GM20431 (cell line): ENCODE measurements around the gene CD99.
"Not testable (repeated sequence)": the region's sequence is repeated elsewhere in the genome, so short reads cannot be mapped to it uniquely, and the experiment has no call there.

ENCODE experiments used
- in situ Hi-C: fragments of 300-500 bp; cut with MseI, MboI; formaldehyde crosslinking; loops from one replicate; pipeline ENCODE4 v1.15.0; 2020; ENCODE audit warnings: low sequenced_read_pairs; ENCODE audit not compliant: unreplicated experiment

The CD99 gene

GRCh38 chrX:2765549-2765830 lies 74.4 kb downstream of the CD99 start:
- in situ Hi-C loops = no loop called here

GRCh38 chrX:2766906-2767305 lies 75.8 kb downstream of the CD99 start:
- in situ Hi-C loops = no loop called here

GRCh38 chrX:2767631-2768455 lies 76.7 kb downstream of the CD99 start:
- in situ Hi-C loops = no loop called here

DNA sequence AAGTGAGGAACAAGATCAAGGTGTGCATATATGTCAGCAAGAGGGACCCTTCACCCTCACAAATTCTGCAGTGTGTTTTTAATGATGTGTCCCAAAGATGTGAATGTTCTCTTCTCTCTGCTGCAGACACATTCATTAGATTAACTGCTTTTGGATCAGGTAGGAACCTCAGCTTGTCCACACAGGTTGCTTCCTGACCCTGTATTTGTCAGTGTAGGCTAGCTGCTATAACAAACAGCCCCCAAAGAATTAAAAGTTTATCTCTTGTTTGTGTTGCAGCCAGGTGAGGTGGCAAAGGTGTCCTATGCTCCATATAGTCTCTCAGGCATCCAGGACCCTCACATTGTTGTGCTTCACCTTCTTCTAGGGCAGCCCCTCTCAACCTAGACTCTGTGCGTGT lies 78.5 kb downstream of the CD99 start:
- in situ Hi-C loops = no loop called here

GRCh38 chrX:2773166-2774055 lies 82.3 kb downstream of the CD99 start:
- in situ Hi-C loops = not testable (repeated sequence)

- in situ Hi-C loops = no loop called here
These were observed 83.0 kb downstream of the CD99 start for GRCh38 chrX:2774057-2774456.

DNA sequence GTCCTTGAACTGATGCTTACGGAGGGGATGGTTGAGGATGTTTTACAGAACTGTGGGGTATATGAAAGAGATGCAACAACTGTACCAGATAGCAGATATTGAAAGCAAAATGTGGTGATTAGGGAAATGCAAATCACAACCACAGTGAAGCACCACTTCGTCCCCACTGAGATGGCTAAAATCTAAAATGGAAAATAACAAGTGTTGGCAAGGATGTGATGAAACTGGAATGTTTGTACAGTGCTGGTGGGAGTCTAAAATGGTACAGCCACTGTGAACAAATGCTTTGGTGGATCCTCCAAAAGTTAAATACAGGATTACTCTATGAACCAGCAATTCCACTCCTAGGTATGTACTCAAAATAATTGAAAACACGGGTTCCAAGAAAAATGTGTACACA lies 83.7 kb downstream of the CD99 start:
- in situ Hi-C loops = no loop called here

DNA sequence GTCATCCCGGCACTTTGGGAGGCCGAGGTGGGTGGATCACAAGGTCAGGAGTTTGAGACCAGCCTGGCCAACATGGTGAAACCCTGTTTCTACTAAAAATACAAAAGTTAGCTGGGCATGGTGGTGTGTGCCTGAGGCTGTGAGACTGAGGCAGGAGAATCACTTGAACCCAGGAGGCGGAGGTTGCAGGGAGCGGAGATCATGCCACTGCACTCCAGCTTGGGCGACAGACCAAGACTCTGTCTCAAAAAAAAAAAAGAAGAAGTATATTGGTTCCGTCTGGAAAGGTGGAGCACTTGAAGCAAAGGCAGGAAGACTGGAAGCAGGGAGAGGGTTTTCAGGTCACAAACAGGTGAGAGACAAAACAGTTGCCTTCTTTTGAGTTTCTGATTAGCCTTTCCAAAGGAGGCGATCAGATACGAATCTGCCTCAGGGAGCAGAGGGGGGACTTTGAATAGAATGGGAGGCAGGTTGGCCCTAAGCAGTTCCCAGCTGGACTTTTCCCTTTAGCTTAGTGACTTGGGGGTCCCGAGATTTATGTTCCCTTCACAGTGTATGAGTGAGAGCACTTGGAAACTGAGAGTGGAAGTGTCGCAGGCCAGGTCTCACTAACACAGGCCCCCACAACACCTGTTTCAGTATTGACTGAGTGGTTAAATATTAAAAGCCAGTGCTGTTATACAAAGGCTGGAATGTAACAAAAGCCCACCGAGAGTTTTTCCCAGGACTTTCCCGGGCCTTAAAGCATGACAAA lies 89.6 kb downstream of the CD99 start:
- in situ Hi-C loops = not testable (repeated sequence)

DNA sequence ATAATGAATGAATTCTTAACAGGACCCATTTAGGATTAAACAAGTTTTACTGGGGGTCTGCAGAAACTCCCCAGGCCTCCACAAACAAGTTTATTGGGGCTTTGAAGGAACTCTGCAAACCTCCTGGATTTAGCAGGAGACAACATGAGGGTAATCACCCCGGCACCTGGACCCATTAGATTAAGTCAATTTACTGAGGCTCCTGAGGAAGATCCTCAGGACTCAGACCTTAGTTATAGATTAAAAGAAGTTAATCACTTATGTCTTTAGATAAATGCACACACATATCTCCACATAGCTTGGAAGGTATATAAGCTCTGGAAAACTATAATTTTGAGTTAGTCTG lies 90.1 kb downstream of the CD99 start:
- in situ Hi-C loops = no loop called here

DNA sequence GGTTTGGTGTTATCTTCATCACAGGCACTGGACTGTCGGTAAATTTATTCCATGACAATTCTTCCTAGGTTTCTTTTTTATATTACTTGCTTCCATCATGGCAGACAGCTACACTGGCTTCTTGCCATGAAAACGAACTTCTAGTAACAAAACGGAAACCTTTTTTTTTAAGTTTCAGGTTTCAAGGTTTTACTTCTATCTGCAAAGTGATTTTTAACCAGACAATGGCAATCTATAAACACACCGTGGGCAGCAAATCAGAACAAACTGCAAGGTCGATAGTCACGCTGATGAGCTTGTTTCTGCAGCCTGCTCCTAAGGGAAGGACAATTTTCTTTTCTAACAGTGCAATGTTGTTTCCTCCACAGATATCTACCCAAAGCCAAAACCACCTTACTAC lies 90.6 kb downstream of the CD99 start:
- in situ Hi-C loops = no loop called here

GRCh38 chrX:2782171-2782570 lies 91.1 kb downstream of the CD99 start:
- in situ Hi-C loops = no loop called here

GRCh38 chrX:2782778-2783177 lies 91.7 kb downstream of the CD99 start:
- in situ Hi-C loops = no loop called here

DNA sequence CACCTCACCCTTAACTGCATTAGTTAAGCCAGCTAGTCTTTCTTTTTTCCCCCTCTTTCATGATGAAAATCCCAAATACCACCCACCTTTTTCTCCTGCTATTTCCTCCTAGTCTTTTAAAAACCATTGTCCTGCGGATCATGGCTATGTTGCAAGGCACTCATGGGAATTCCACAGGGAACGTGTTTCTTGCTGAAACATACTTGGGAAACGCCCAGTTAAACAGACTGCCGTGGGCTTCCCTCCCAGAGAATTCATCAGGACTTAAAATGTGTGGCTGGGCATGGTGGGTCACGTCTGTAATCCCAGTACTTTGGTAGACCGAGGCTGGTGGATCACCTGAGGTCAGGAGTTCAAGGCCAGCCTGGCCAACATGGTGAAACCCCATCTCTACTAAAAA lies 92.9 kb downstream of the CD99 start:
- in situ Hi-C loops = no loop called here

GRCh38 chrX:2785538-2785937 lies 94.4 kb downstream of the CD99 start:
- in situ Hi-C loops = no loop called here

- in situ Hi-C loops = no loop called here
These were observed 97.9 kb downstream of the CD99 start for GRCh38 chrX:2788980-2789379.

DNA sequence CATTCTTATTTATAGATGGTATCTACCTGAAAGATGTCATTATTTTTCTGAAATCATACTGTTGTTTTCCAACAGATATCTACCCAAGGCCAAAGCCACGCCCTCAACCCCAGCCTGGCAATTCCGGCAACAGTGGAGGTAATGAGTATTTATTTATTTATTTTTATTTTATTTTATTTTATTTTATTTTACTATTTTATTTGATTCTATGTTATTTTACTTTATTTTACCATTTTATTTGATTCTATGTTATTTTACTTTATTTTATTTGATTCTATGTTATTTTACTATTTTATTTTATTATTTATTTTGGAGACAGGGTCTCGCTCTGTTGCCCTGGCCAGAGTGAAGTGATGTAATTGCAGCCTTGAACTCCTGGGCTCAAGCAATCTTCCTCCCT lies 98.5 kb downstream of the CD99 start:
- in situ Hi-C loops = no loop called here
